ENCODE data around the gene SLC25A33.
A peak's percentile ranks its signal among the peaks of the same experiment; 100 is the strongest.

The SLC25A33 gene

GRCh38 chr1:9589144-9589718 lies 50.0 kb downstream of the SLC25A33 start:
- H3K4me1 ChIP-seq (ENCODE audit: insufficient read depth, low read length), result peaks cover 35% of the 10 kb centered on the region; the same call in 1 of the 2 replicates
- H3K36me3 ChIP-seq (ENCODE audit: insufficient read depth, low read length), result no peaks in the 10 kb centered on the region
- no peaks in the 10 kb centered on the region for H3K9me3 ChIP-seq (ENCODE audit: control insufficient read depth, insufficient read depth, low read length)
- H3K9ac ChIP-seq (ENCODE audit: low read depth, low read length), result peak overlapping the region; percentile 64

GRCh38 chr1:9589719-9590157 lies 50.5 kb downstream of the SLC25A33 start:
- Histone ChIP-seq H3K9me3 (ENCODE audit: control insufficient read depth, insufficient read depth, low read length) (no peaks in the 10 kb centered on the region), H3K4me1 (ENCODE audit: insufficient read depth, low read length) (peaks cover 35% of the 10 kb centered on the region; the same call in 1 of the 2 replicates), H3K36me3 (ENCODE audit: insufficient read depth, low read length) (no peaks in the 10 kb centered on the region), H3K9ac (ENCODE audit: low read depth, low read length) (peak overlapping the region; percentile 64; the same call in 1 of the 2 replicates)

- peaks cover 35% of the 10 kb centered on the region; the same call in 1 of the 2 replicates for H3K4me1 ChIP-seq (ENCODE audit: insufficient read depth, low read length)
- no peaks in the 10 kb centered on the region for H3K9me3 ChIP-seq (ENCODE audit: control insufficient read depth, insufficient read depth, low read length)
- H3K9ac ChIP-seq (ENCODE audit: low read depth, low read length), result 0 out of 2 replicates have a peak overlapping the region, but pooled peaks have one; percentile 64
- no peaks in the 10 kb centered on the region for H3K36me3 ChIP-seq (ENCODE audit: insufficient read depth, low read length)
Observed at GRCh38 chr1:9590201-9590600, 50.9 kb downstream of the SLC25A33 start.

GRCh38 chr1:9590945-9591668 lies 51.8 kb downstream of the SLC25A33 start:
- Histone ChIP-seq H3K9me3 (ENCODE audit: control insufficient read depth, insufficient read depth, low read length) (no peaks in the 10 kb centered on the region), H3K36me3 (ENCODE audit: insufficient read depth, low read length) (no peaks in the 10 kb centered on the region), H3K9ac (ENCODE audit: low read depth, low read length) (no peak overlapping the region), H3K4me1 (ENCODE audit: insufficient read depth, low read length) (peaks cover 35% of the 10 kb centered on the region; the same call in 1 of the 2 replicates)

GRCh38 chr1:9591669-9592509 lies 52.6 kb downstream of the SLC25A33 start:
- H3K9me3 ChIP-seq (ENCODE audit: control insufficient read depth, insufficient read depth, low read length), result no peaks in the 10 kb centered on the region
- no peaks in the 10 kb centered on the region for H3K36me3 ChIP-seq (ENCODE audit: insufficient read depth, low read length)
- H3K9ac ChIP-seq (ENCODE audit: low read depth, low read length), result no peak overlapping the region
- H3K4me1 ChIP-seq (ENCODE audit: insufficient read depth, low read length), result peaks cover 35% of the 10 kb centered on the region; the same call in 1 of the 2 replicates

- Histone ChIP-seq H3K9me3 (ENCODE audit: control insufficient read depth, insufficient read depth, low read length) (no peaks in the 10 kb centered on the region), H3K4me1 (ENCODE audit: insufficient read depth, low read length) (peaks cover 35% of the 10 kb centered on the region; the same call in 1 of the 2 replicates), H3K9ac (ENCODE audit: low read depth, low read length) (no peak overlapping the region), H3K36me3 (ENCODE audit: insufficient read depth, low read length) (no peaks in the 10 kb centered on the region; the same call in 1 of the 2 replicates)
Observed at GRCh38 chr1:9592510-9593075, 53.3 kb downstream of the SLC25A33 start.

- Histone ChIP-seq H3K9me3 (ENCODE audit: control insufficient read depth, insufficient read depth, low read length) (no peaks in the 10 kb centered on the region), H3K36me3 (ENCODE audit: insufficient read depth, low read length) (no peaks in the 10 kb centered on the region; the same call in 1 of the 2 replicates), H3K4me1 (ENCODE audit: insufficient read depth, low read length) (peaks cover 35% of the 10 kb centered on the region; the same call in 1 of the 2 replicates), H3K9ac (ENCODE audit: low read depth, low read length) (no peak overlapping the region)
Observed at GRCh38 chr1:9593147-9593491, 53.9 kb downstream of the SLC25A33 start.

GRCh38 chr1:9593492-9594465 lies 54.5 kb downstream of the SLC25A33 start:
- H3K9ac ChIP-seq (ENCODE audit: low read depth, low read length), result no peak overlapping the region
- H3K4me1 ChIP-seq (ENCODE audit: insufficient read depth, low read length), result peaks cover 35% of the 10 kb centered on the region; the same call in 1 of the 2 replicates

GRCh38 chr1:9594471-9595155 lies 55.3 kb downstream of the SLC25A33 start:
- H3K4me1 ChIP-seq (ENCODE audit: insufficient read depth, low read length), result peaks cover 34% of the 10 kb centered on the region; the same call in 1 of the 2 replicates
- H3K9ac ChIP-seq (ENCODE audit: low read depth, low read length), result no peak overlapping the region
- no peaks in the 10 kb centered on the region for H3K9me3 ChIP-seq (ENCODE audit: control insufficient read depth, insufficient read depth, low read length)
- no peaks in the 10 kb centered on the region; the same call in 1 of the 2 replicates for H3K36me3 ChIP-seq (ENCODE audit: insufficient read depth, low read length)

More at GRCh38 chr1:9593492-9594465, 54.5 kb downstream of the SLC25A33 start:
- Histone ChIP-seq H3K9me3 (ENCODE audit: control insufficient read depth, insufficient read depth, low read length) (no peaks in the 10 kb centered on the region), H3K36me3 (ENCODE audit: insufficient read depth, low read length) (no peaks in the 10 kb centered on the region; the same call in 1 of the 2 replicates)

- Histone ChIP-seq H3K9me3 (ENCODE audit: control insufficient read depth, insufficient read depth, low read length) (no peaks in the 10 kb centered on the region), H3K36me3 (ENCODE audit: insufficient read depth, low read length) (no peaks in the 10 kb centered on the region; the same call in 1 of the 2 replicates), H3K9ac (ENCODE audit: low read depth, low read length) (no peak overlapping the region), H3K4me1 (ENCODE audit: insufficient read depth, low read length) (peaks cover 27% of the 10 kb centered on the region; the same call in 1 of the 2 replicates)
Observed at GRCh38 chr1:9595156-9595967, 56.1 kb downstream of the SLC25A33 start.

GRCh38 chr1:9595968-9596340 lies 56.7 kb downstream of the SLC25A33 start:
- no peaks in the 10 kb centered on the region; the same call in 1 of the 2 replicates for H3K36me3 ChIP-seq (ENCODE audit: insufficient read depth, low read length)
- H3K4me1 ChIP-seq (ENCODE audit: insufficient read depth, low read length), result peaks cover 26% of the 10 kb centered on the region; the same call in 1 of the 2 replicates
- H3K9ac ChIP-seq (ENCODE audit: low read depth, low read length), result no peak overlapping the region
- no peaks in the 10 kb centered on the region for H3K9me3 ChIP-seq (ENCODE audit: control insufficient read depth, insufficient read depth, low read length)
